Mesodermal cell (in vitro differentiated cells): ENCODE results near the gene FHIT.
"Not testable (repeated sequence)": the region's sequence is repeated elsewhere in the genome, so short reads cannot be mapped to it uniquely, and the experiment has no call there.

Experiments used
- H3K27ac ChIP-seq: 2 replicates; pipeline ENCODE4 v1.7.0; 2013; ENCODE audit warnings: mild to moderate bottlenecking, low read depth, low read length, moderate library complexity; ENCODE audit not compliant: severe bottlenecking
- H3K36me3 ChIP-seq: 2 replicates; pipeline ENCODE4 v1.7.1; 2013; ENCODE audit warnings: mild to moderate bottlenecking, low read length, moderate library complexity; ENCODE audit not compliant: control insufficient read depth, insufficient read depth
- H3K4me1 ChIP-seq: one replicate; pipeline ENCODE4 v1.7.1; 2013; ENCODE audit warnings: mild to moderate bottlenecking, low read length; ENCODE audit not compliant: insufficient read depth, control insufficient read depth, poor library complexity, severe bottlenecking
- H3K4me3 ChIP-seq: 2 replicates; pipeline ENCODE4 v1.7.0; 2013; ENCODE audit warnings: low read length, control low read depth, mild to moderate bottlenecking; ENCODE audit not compliant: insufficient read depth, poor library complexity, severe bottlenecking; ENCODE audit errors: extremely low read depth
- H3K9me3 ChIP-seq: 2 replicates; pipeline ENCODE4 v1.7.1; 2013; ENCODE audit warnings: mild to moderate bottlenecking, low read length, moderate library complexity; ENCODE audit not compliant: control insufficient read depth
- WGBS, 2 experiments: methylation state at CpG; one replicate each; pipeline ENCODE4 v1.1.5; 2013; ENCODE audit warnings: missing lambda C conversion rate in 2 of 2; ENCODE audit not compliant: insufficient coverage in 2 of 2; 5-methylcytosine and 5-hydroxymethylcytosine counted together

The FHIT gene

DNA sequence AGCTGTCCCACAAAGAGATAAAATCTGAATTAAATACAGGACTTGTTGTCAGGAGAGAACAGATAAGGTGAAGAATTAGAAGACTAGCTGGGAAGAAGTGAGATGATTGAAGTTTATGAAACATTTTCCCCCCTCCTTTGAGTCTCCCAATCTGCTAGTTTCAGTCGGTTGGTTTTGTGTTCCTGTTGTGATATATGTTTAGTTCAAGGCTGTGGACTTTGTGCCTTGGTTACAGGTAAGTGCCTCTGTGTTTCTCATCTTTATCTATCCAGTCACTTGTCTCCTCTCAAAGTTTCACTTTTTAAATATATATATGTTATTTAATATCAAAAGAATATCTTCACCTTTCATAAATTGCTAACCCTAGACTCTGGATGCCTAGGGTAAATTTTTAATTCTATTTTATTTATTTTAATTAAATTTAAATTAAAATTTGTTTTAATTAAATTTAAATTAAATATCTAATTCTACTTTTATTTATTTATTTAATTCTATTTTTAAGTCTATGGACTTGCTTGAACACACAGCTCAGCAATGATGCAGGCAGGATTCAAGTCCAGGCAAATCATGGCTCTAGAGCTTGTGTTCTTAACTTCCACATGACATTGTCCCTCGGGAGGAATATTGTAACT is 190.0 kb downstream of the FHIT start:
- H3K9me3 ChIP-seq: no peaks in the 10 kb centered on the region
- no peaks in the 10 kb centered on the region for H3K4me1 ChIP-seq
- 80% methylated on average over 1 of the region's 2 CpGs; no CpG with 5 or more reads in 1 of the 2 experiments for WGBS, 2 experiments
- H3K36me3 ChIP-seq: no peaks in the 10 kb centered on the region
- no peak overlapping the region for H3K27ac ChIP-seq
- no peak overlapping the region for H3K4me3 ChIP-seq

DNA sequence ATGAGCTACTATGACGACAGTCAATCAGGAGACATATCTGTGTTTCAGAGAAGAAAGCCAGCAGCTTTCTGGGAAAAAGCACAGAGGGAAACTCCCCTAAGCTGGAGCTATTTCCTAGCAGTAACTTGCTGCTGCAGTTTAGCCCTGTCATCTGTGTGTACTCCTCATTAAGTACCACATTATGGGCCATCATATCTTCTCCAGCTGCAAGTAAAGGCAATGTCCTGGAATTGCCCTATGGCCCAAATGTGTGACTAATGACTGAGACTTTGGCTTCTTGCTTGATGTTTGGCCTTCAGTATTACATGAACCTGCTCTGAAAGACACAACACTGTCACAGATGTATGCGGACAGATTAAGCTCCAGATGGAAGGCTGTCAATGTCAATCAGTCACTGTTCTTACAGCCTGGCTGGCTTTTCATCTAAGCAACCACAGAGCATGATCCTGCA is 190.8 kb downstream of the FHIT start:
- Histone ChIP-seq H3K4me3 (no peak overlapping the region), H3K4me1 (no peaks in the 10 kb centered on the region), H3K36me3 (no peaks in the 10 kb centered on the region), H3K27ac (no peak overlapping the region), H3K9me3 (no peaks in the 10 kb centered on the region)
- 100% methylated on average over 2 of the region's 2 CpGs for WGBS, 2 experiments

DNA sequence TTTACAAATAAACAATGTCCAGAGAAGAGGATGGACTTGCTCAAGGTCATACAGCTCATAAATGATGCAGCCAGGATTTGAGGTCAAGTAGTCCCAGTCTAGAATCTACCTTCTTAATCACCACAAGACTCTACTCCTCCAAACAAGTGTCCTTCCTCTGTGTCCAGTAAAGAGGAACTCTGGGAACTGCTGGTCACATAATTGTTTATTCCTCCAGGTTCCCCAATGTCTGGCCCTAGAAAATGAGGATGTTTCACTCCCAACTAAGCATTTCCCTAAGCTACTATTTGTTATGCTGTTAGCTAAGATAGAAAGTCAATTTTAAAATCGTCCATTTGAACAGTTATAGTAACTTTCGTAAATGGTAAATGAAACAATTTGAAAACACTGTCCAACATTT is 192.4 kb downstream of the FHIT start:
- H3K36me3 ChIP-seq: no peaks in the 10 kb centered on the region
- no peaks in the 10 kb centered on the region for H3K9me3 ChIP-seq
- no peak overlapping the region for H3K27ac ChIP-seq
- no CpG with 5 or more reads among the region's 2 CpGs for WGBS, 2 experiments
- H3K4me3 ChIP-seq: no peak overlapping the region
- H3K4me1 ChIP-seq: no peaks in the 10 kb centered on the region

DNA sequence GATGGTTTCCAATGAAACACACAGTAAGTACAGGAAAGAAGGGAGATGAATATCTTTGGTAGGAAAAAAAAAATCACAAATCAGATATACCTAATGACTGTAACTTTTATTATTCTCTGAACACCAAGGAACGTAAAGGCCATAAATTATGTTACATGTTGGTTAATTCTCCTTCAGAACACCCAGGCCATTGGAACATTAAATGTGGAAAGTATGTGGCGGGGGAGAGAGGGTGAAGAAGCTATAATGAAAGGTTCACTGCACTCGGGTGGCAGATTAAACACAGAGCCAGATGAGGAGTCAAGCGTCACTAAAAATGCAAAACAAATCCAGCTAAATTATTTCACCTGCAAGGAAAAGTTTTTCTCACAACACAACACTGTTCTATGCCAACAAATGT is 193.8 kb downstream of the FHIT start:
- 76 to 80% methylated on average over 1 to 3 of the region's 4 CpGs for WGBS, 2 experiments
- Histone ChIP-seq H3K9me3 (no peaks in the 10 kb centered on the region), H3K36me3 (no peaks in the 10 kb centered on the region), H3K27ac (no peak overlapping the region), H3K4me3 (no peak overlapping the region), H3K4me1 (no peaks in the 10 kb centered on the region)

DNA sequence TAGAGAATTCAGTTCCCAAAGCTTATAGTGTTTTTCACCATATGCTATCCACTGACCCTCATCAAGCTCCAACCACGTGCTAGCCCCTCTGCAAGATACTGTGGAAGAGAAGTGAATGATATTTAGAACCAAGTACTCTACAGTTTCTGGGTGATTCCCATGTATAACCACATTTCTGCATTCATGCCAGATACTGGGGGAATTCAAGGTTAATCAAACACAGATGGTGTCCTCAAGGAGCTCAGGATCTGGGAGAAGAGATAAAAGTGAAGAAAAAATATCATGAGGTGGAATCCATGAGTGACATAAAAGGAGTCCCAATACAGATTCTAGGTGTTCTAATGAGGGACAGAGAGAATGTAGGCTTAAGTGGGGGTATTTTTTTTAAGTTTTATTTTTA is 195.8 kb downstream of the FHIT start:
- Histone ChIP-seq H3K4me3 (no peak overlapping the region), H3K36me3 (no peaks in the 10 kb centered on the region), H3K9me3 (no peaks in the 10 kb centered on the region), H3K27ac (no peak overlapping the region), H3K4me1 (no peaks in the 10 kb centered on the region)
- no CpG with 5 or more reads among the region's 1 CpG for WGBS, 2 experiments

DNA sequence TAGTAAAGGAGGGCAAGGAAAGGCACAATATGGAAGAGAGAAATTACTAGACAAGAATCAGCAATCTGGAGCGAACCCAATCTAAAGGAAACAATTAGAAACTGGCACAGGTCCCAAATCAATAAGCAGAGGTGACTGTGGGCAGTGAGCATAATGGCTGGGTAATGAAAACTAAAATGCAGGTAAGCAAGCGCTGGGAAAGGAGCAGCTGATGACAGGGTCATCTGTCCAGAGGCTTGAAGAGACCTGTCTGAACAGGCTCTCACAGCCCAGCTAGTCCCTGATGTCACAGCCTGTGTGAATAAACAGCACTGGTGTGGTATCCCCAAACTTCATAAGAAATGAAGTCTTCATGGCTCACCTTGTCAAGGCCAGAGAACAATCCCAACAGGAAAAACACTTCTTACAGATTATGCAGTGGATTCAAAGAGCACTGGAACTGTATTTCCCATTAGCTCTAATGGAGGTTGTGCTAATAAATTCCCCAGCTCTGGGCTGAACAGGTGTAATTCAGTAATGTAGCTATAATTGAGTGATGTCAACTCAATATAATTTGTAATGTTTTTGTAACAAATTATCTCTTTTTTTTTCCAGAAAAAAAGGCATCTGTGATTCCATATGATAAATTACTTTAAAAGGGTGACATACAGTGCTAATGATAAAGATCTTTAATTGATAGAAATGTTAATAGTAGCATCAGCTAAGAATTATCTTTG is 197.3 kb downstream of the FHIT start:
- Histone ChIP-seq H3K27ac (no peak overlapping the region), H3K4me3 (no peak overlapping the region), H3K36me3 (no peaks in the 10 kb centered on the region), H3K4me1 (no peaks in the 10 kb centered on the region), H3K9me3 (no peaks in the 10 kb centered on the region)
- 93 to 94% methylated on average over 1 to 2 of the region's 2 CpGs for WGBS, 2 experiments

DNA sequence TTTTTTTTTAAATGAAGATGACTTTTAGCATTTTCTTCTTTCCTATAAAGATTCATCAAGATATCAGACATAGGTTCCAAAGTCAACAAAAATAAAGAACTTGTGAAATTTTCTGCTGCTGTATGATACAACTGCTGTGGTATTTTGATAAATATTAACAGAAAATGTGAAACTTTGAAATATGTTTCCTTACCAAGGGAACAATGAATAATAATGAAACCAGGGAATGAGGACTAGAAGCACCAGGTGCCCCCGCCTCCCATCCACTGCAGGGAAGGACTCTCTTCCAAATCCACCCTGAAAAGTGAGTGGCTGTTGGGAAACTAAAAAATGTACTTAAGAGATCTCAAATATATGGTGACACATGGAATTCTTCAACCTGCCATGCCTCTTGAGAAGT is 198.4 kb downstream of the FHIT start:
- no peak overlapping the region for H3K4me3 ChIP-seq
- H3K9me3 ChIP-seq: no peaks in the 10 kb centered on the region
- no CpG with 5 or more reads among the region's 1 CpG for WGBS, 2 experiments
- H3K27ac ChIP-seq: no peak overlapping the region
- H3K4me1 ChIP-seq: no peaks in the 10 kb centered on the region
- no peaks in the 10 kb centered on the region for H3K36me3 ChIP-seq

DNA sequence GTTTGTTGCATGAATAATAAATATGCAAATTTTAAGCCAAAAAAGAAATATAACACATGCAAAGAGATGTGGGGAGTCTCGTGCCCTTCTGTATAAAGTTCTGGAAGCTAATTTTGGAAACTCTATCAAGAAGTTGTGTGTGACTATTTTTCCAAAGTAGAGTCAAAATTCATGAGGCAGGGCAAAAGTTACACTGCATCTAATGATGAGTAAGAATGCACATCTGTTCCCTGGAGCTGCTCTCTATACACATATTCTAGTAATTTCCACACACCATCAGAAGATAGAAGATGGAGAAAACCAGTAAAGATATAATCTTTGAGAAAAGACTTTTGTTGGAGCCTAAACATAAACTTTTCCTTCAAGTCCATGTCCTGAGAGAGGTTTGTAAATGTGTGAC is 199.6 kb downstream of the FHIT start:
- Histone ChIP-seq H3K36me3 (no peaks in the 10 kb centered on the region), H3K4me1 (no peaks in the 10 kb centered on the region), H3K4me3 (no peak overlapping the region), H3K27ac (no peak overlapping the region), H3K9me3 (no peaks in the 10 kb centered on the region)
- 71 to 80% methylated on average over 1 of the region's 1 CpG for WGBS, 2 experiments

DNA sequence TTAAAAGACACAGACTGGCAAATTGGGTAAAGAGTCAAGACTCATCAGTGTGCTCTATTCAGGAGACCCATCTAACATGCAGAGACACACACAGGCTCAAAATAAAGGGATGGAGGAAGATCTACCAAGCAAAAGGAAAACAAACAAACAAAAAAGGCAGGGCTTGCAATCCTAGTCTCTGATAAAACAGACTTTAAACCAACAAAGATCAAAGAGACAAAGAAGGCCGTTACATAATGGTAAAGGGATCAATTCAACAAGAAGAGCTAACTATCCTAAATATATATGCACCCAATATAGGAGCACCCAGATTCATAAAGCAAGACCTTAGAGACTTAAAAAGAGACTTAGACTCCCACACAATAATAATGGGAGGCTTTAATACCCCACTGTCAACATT is 206.1 kb downstream of the FHIT start:
- WGBS, 2 experiments: no CpG with 5 or more reads among the region's 1 CpG
- not testable (repeated sequence) for H3K9me3 ChIP-seq, H3K4me1 ChIP-seq, H3K27ac ChIP-seq, H3K36me3 ChIP-seq, H3K4me3 ChIP-seq

DNA sequence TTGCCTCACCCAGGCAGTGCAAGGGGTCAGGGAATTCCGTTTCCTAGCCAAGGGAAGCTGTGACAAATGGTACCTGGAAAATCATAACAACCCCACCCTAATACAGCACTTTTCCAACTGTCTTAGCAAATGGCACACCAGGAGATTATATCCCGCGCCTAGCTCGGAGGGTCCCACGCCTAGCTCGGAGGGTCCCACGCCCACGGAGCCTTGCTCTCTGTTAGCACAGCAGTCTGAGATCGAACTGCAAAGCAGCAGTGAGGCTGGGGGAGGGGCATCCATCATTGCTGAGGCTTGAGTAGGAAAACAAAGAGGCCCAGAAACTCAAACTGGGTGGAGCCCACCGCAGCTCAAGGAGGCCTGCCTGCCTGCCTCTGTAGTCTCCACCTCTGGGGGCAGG is 208.1 kb downstream of the FHIT start:
- Histone ChIP-seq H3K9me3 (peaks cover 4% of the 10 kb centered on the region), H3K36me3 (no peaks in the 10 kb centered on the region), H3K27ac (no peak overlapping the region), H3K4me3 (no peak overlapping the region), H3K4me1 (no peaks in the 10 kb centered on the region)
- 90 to 94% methylated on average over 7 to 10 of the region's 10 CpGs for WGBS, 2 experiments

DNA sequence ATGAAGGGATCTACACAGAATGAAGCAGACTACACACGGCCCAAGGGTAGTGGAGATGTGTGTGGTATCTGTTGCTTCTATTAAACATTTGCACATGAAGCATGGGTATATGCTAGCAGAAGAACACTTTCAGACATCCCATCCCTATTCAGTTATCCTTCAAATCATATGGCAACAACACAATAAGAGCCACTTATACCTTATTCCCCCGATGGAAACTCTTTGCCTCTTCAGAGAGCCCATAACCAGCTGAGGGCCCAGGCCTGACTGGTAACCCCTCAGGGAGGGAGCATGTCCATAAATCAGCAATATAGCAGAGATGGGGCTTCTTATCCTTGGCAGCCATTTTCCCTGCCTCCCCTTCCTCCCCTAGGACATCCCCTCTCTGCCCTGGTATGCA is 210.6 kb downstream of the FHIT start:
- Histone ChIP-seq H3K4me1 (no peaks in the 10 kb centered on the region), H3K36me3 (no peaks in the 10 kb centered on the region), H3K27ac (no peak overlapping the region), H3K4me3 (no peak overlapping the region), H3K9me3 (peaks cover 4% of the 10 kb centered on the region)
- WGBS, 2 experiments: 80% methylated on average over 1 of the region's 2 CpGs; no CpG with 5 or more reads in 1 of the 2 experiments
